ENCODE measurements around the gene SLC25A46.
"Not testable (repeated sequence)": the region's sequence is repeated elsewhere in the genome, so short reads cannot be mapped to it uniquely, and the experiment has no call there.

The SLC25A46 gene

GRCh38 chr5:110738812-110739651, at the start of gene SLC25A46:
Gene SLC25A46, plus strand, starts transcription at chr5:110739007. Its CDS starts 113 bp downstream, at chr5:110739120.
- TF ChIP-seq L3MBTL2 (conservative IDR thresholded peaks at IDR 0.05) (peak; percentile 80), FOXM1 (IDR thresholded peaks at IDR 0.05; ENCODE audit: borderline replicate concordance) (no peak), ELF4 (IDR thresholded peaks at IDR 0.05) (peak; percentile 89), BHLHE40 (IDR thresholded peaks at IDR 0.05; ENCODE audit: borderline replicate concordance) (no peak), LEF1 (IDR thresholded peaks at IDR 0.05; ENCODE audit: borderline replicate concordance) (no peak)
- TF ChIP-seq, protein P1, sequence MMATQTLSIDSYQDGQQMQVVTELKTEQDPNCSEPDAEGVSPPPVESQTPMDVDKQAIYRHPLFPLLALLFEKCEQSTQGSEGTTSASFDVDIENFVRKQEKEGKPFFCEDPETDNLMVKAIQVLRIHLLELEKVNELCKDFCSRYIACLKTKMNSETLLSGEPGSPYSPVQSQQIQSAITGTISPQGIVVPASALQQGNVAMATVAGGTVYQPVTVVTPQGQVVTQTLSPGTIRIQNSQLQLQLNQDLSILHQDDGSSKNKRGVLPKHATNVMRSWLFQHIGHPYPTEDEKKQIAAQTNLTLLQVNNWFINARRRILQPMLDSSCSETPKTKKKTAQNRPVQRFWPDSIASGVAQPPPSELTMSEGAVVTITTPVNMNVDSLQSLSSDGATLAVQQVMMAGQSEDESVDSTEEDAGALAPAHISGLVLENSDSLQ (IDR thresholded peaks at IDR 0.05) = peak; percentile 56; the same call in 1 of the 2 replicates
- POLR2A ChIA-PET = interaction anchor here (1.3 kb wide), 1 partner anchor 25 kb away, joined by 4 read pairs; no protein-coding TSS in a partner anchor
- CTCF ChIA-PET = no interaction called here

DNA sequence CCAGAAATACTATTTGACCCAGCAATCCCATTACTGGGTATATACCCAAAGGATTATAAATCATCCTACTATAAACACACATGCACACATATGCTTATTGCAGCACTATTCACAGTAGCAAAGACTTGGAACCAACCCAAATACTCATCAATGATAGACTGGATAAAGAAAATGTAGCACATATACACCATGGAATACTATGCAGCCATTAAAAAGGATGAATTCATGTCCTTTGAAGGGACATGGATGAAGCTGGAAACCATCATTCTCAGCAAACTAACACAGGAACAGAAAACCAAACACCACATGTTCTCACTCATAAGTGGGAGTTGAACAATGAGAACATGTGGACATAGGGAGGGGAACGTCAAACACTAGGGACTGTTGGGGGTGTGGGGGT, 48.2 kb upstream of the SLC25A46 start:
- DNase-seq (ENCODE audit: extremely low spot score); POLR2A ChIA-PET; CTCF ChIA-PET: not testable (repeated sequence)

More at GRCh38 chr5:110738812-110739651, at the start of gene SLC25A46:
- peak; percentile 84 for DNase-seq (ENCODE audit: extremely low spot score)

GRCh38 chr5:110692669-110693068, 46.1 kb upstream of the SLC25A46 start:
- POLR2A ChIA-PET; DNase-seq (ENCODE audit: extremely low spot score); CTCF ChIA-PET: not testable (repeated sequence)

DNA sequence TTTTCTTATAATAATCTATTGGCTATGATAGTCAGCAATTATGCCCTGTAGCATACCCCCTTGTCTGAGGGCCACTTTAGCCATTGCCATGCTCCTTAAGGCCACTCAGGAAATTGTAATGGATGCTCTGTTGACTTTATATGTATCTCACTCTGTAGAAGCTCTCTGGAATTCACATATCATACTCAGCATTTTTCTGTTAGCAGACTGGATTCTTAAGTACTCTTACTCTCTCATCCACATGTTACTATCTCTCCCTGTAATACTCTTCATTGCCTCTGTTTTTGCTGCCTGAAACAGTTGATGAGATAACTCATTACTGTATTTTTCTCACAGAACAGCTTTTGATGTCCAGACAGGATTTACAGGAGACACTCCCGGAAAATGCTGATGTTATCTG, 36.5 kb upstream of the SLC25A46 start:
- CTCF ChIA-PET = no interaction called here

DNA sequence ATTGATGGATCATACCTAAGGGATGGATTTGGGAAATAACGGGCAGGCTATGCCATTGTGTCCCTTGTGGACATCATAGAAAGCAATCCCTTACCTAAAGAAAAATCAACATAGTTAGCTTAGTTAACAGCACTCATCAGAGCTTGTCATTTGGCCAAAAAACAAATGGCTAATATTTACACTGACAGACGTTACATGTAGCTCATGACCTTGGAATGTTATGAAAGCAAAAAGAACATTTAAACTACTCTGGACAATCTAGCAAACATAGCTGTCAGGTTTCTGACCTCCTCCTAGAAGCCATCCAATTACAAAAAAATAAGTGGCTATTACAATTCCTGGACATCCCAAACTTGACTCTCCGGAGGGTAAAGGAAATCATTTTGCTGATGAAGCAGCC, 36.1 kb upstream of the SLC25A46 start:
- ChIA-PET CTCF (no interaction called here), POLR2A (no interaction called here)
- DNase-seq (ENCODE audit: extremely low spot score) = no peak
- TF ChIP-seq ELF4 (IDR thresholded peaks at IDR 0.05) (no peak), FOXA1 (IDR thresholded peaks at IDR 0.05) (no peak), TARDBP (IDR thresholded peaks at IDR 0.05) (no peak), L3MBTL2 (conservative IDR thresholded peaks at IDR 0.05) (no peak), FOXK2 (IDR thresholded peaks at IDR 0.05) (no peak)
- TF ChIP-seq, protein P1 (IDR thresholded peaks at IDR 0.05) = no peak

More for the DNA sequence above, 36.5 kb upstream of the SLC25A46 start:
- no peak for DNase-seq (ENCODE audit: extremely low spot score)
- TF ChIP-seq FOXK2 (IDR thresholded peaks at IDR 0.05) (no peak), LEF1 (IDR thresholded peaks at IDR 0.05; ENCODE audit: borderline replicate concordance) (no peak), CTBP1 (IDR thresholded peaks at IDR 0.05; ENCODE audit: borderline replicate concordance) (no peak), NFRKB (IDR thresholded peaks at IDR 0.05) (no peak), SUZ12 (IDR thresholded peaks at IDR 0.05) (no peak), ELF4 (IDR thresholded peaks at IDR 0.05) (no peak), L3MBTL2 (conservative IDR thresholded peaks at IDR 0.05) (no peak), SP1 (IDR thresholded peaks at IDR 0.05) (no peak), HDGF (IDR thresholded peaks at IDR 0.05; ENCODE audit: borderline replicate concordance) (no peak), ZNF384 (IDR thresholded peaks at IDR 0.05) (no peak), BHLHE40 (IDR thresholded peaks at IDR 0.05; ENCODE audit: borderline replicate concordance) (no peak), FOXA1 (IDR thresholded peaks at IDR 0.05) (no peak)
- TF ChIP-seq, protein P1 (IDR thresholded peaks at IDR 0.05) = no peak
- POLR2A ChIA-PET = no interaction called here

DNA sequence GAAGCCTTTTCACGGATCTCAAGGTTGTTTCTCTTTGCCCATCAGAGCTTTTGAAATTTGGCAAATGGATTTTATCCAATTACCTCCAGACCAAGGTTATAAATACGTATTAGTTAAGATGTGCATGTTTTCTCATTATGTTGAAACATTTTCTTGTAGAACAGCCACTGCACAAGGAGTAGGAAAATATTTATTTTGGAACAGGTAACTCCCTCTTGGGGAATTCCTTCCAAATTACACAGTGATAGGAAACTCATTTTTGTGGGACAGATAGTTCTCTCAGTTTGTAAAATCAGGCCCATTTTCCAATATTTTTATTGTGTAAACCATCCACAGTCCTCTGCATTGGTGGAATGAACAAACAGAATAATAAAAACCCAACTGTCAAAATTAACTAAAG, 35.3 kb upstream of the SLC25A46 start:
- no peak for DNase-seq (ENCODE audit: extremely low spot score)
- ChIA-PET CTCF (no interaction called here), POLR2A (no interaction called here)
- TF ChIP-seq SUZ12 (IDR thresholded peaks at IDR 0.05) = no peak
- no peak for TF ChIP-seq LEF1 (IDR thresholded peaks at IDR 0.05; ENCODE audit: borderline replicate concordance)
- TF ChIP-seq NFRKB (IDR thresholded peaks at IDR 0.05) = no peak
- no peak for TF ChIP-seq ZNF384 (IDR thresholded peaks at IDR 0.05)
- no peak for TF ChIP-seq SP1 (IDR thresholded peaks at IDR 0.05)
- no peak for TF ChIP-seq BHLHE40 (IDR thresholded peaks at IDR 0.05; ENCODE audit: borderline replicate concordance)
- no peak for TF ChIP-seq FOXK2 (IDR thresholded peaks at IDR 0.05)
- no peak for TF ChIP-seq ELF4 (IDR thresholded peaks at IDR 0.05)
- TF ChIP-seq L3MBTL2 (conservative IDR thresholded peaks at IDR 0.05) = no peak
- no peak for TF ChIP-seq TARDBP (IDR thresholded peaks at IDR 0.05)
- no peak for TF ChIP-seq ARNT (IDR thresholded peaks at IDR 0.05)
- TF ChIP-seq CTBP1 (IDR thresholded peaks at IDR 0.05; ENCODE audit: borderline replicate concordance) = no peak
- TF ChIP-seq, protein P1 (IDR thresholded peaks at IDR 0.05) = no peak
- no peak for TF ChIP-seq FOXM1 (IDR thresholded peaks at IDR 0.05; ENCODE audit: borderline replicate concordance)
- no peak for TF ChIP-seq FOXA1 (IDR thresholded peaks at IDR 0.05)
- no peak for TF ChIP-seq HDGF (IDR thresholded peaks at IDR 0.05; ENCODE audit: borderline replicate concordance)
